ENCODE measurements around the gene PADI1. TPM values are rescaled to one million over a fixed set of nuclear protein-coding genes. Genes with fewer than 3 reads are reported as not detected.
A peak's percentile ranks its signal among the peaks of the same experiment; 100 is the strongest.

The PADI1 gene
- total RNA-seq, 1 donor from 2014 or later = not detected

- FAIRE-seq (peak; percentile 68), DNase-seq (ENCODE audit: low read depth) (no peak)
- peak overlapping the region; percentile 88 for H3K27ac ChIP-seq (ENCODE audit: low read depth, low read length)
- H3K27me3 ChIP-seq (ENCODE audit: insufficient read depth, low read length) = no peaks in the 10 kb centered on the region
- Mint-ChIP-seq H3K4me1 (ENCODE audit: low read depth, unreplicated experiment) (peaks cover 3% of the 10 kb centered on the region), H3K4me3 (ENCODE audit: unreplicated experiment) (no peak overlapping the region), H3K9me3 (ENCODE audit: unreplicated experiment) (no peaks in the 10 kb centered on the region), H3K36me3 (ENCODE audit: low read depth, unreplicated experiment) (no peaks in the 10 kb centered on the region), H3K27ac (ENCODE audit: unreplicated experiment) (no peak overlapping the region), H3K27me3 (ENCODE audit: low read depth, unreplicated experiment) (peaks cover 12% of the 10 kb centered on the region)
- H3K4me1 ChIP-seq (ENCODE audit: insufficient read depth, low read length) = peaks cover 30% of the 10 kb centered on the region
- H3K4me2 ChIP-seq (ENCODE audit: low read length) = peak overlapping the region; percentile 68
- no peak overlapping the region for H3K4me3 ChIP-seq (ENCODE audit: insufficient read depth, low read depth, low read length)
- H3K9ac ChIP-seq (ENCODE audit: low read length) = peak overlapping the region; percentile 73
- H3K36me3 ChIP-seq (ENCODE audit: insufficient read depth, low read length) = no peaks in the 10 kb centered on the region
- TF ChIP-seq CTCF (IDR thresholded peaks at IDR 0.05; ENCODE audit: insufficient read depth, low read depth, low read length) (no peak), EZH2 (IDR thresholded peaks at IDR 0.05; ENCODE audit: insufficient read depth, low read length) (no peak)
- no peaks in the 10 kb centered on the region for H3K9me3 ChIP-seq (ENCODE audit: insufficient read depth, low read depth, low read length)
- no peak overlapping the region for H2AFZ ChIP-seq (ENCODE audit: low read depth, low read length)
- H3K79me2 ChIP-seq (ENCODE audit: insufficient read depth, low read length) = no peaks in the 10 kb centered on the region
- H4K20me1 ChIP-seq (ENCODE audit: insufficient read depth, low read length) = no peaks in the 10 kb centered on the region
These were observed 29.5 kb downstream of the PADI1 start for GRCh38 chr1:17234405-17234804.

- TF ChIP-seq CTCF (IDR thresholded peaks at IDR 0.05; ENCODE audit: insufficient read depth, low read depth, low read length) = no peak
- TF ChIP-seq EZH2 (IDR thresholded peaks at IDR 0.05; ENCODE audit: insufficient read depth, low read length) = no peak
- FAIRE-seq (no peak), DNase-seq (ENCODE audit: low read depth) (no peak)
- no peaks in the 10 kb centered on the region for H3K36me3 Mint-ChIP-seq (ENCODE audit: low read depth, unreplicated experiment)
- Histone ChIP-seq H3K27ac (ENCODE audit: low read depth, low read length) (no peak overlapping the region), H3K4me1 (ENCODE audit: insufficient read depth, low read length) (peaks cover 30% of the 10 kb centered on the region), H2AFZ (ENCODE audit: low read depth, low read length) (no peak overlapping the region), H3K27me3 (ENCODE audit: insufficient read depth, low read length) (no peaks in the 10 kb centered on the region), H3K9ac (ENCODE audit: low read length) (no peak overlapping the region), H3K4me3 (ENCODE audit: insufficient read depth, low read depth, low read length) (no peak overlapping the region), H4K20me1 (ENCODE audit: insufficient read depth, low read length) (no peaks in the 10 kb centered on the region), H3K79me2 (ENCODE audit: insufficient read depth, low read length) (no peaks in the 10 kb centered on the region), H3K4me2 (ENCODE audit: low read length) (no peak overlapping the region), H3K9me3 (ENCODE audit: insufficient read depth, low read depth, low read length) (no peaks in the 10 kb centered on the region), H3K36me3 (ENCODE audit: insufficient read depth, low read length) (no peaks in the 10 kb centered on the region)
- H3K9me3 Mint-ChIP-seq (ENCODE audit: unreplicated experiment) = no peaks in the 10 kb centered on the region
- no peak overlapping the region for H3K4me3 Mint-ChIP-seq (ENCODE audit: unreplicated experiment)
- H3K4me1 Mint-ChIP-seq (ENCODE audit: low read depth, unreplicated experiment) = peaks cover 3% of the 10 kb centered on the region
- peaks cover 13% of the 10 kb centered on the region for H3K27me3 Mint-ChIP-seq (ENCODE audit: low read depth, unreplicated experiment)
- no peak overlapping the region for H3K27ac Mint-ChIP-seq (ENCODE audit: unreplicated experiment)
These were observed 30.4 kb downstream of the PADI1 start for GRCh38 chr1:17235135-17235885.
